Smooth muscle cell (in vitro differentiated cells): ENCODE measurements around the gene SEMA7A. TPM values are rescaled to one million over a fixed set of nuclear protein-coding genes. Genes with fewer than 3 reads are reported as not detected.

Experiments used
- DNase-seq: peaks from one replicate; lab custom pipeline; 2025; ENCODE audit not compliant: unreplicated experiment; lab: John Stamatoyannopoulos, UW
- H2AFZ ChIP-seq: fragments of 200-600 bp; sonication (generic); 2 replicates; pipeline ENCODE4 v1.6.0; 2016; ENCODE audit warnings: antibody characterized with exemption, low read depth, mild to moderate bottlenecking
- H3F3A ChIP-seq: fragments of 200-600 bp; sonication (generic); 2 replicates; pipeline ENCODE4 v1.6.0; 2017; ENCODE audit warnings: antibody characterized with exemption, low read depth
- H3K27ac ChIP-seq: fragments of 200-600 bp; sonication (generic); 2 replicates; pipeline ENCODE4 v1.5.1; 2016; ENCODE audit warnings: low read depth, mild to moderate bottlenecking
- H3K27me3 ChIP-seq: fragments of 200-600 bp; sonication (generic); 2 replicates; pipeline ENCODE4 v1.6.1; 2016; ENCODE audit warnings: low read depth, mild to moderate bottlenecking
- H3K36me3 ChIP-seq: fragments of 200-600 bp; sonication (generic); 2 replicates; pipeline ENCODE4 v1.5.1; 2016; ENCODE audit warnings: low read depth
- H3K4me1 ChIP-seq: fragments of 200-600 bp; sonication (generic); 2 replicates; pipeline ENCODE4 v1.5.1; 2016; ENCODE audit warnings: low read depth
- H3K4me2 ChIP-seq: fragments of 200-600 bp; sonication (generic); 2 replicates; pipeline ENCODE4 v1.6.0; 2016; ENCODE audit warnings: mild to moderate bottlenecking
- H3K4me3 ChIP-seq: fragments of 200-600 bp; sonication (generic); 2 replicates; pipeline ENCODE4 v1.5.1; 2016; ENCODE audit warnings: mild to moderate bottlenecking
- H3K79me2 ChIP-seq: fragments of 200-600 bp; sonication (generic); 2 replicates; pipeline ENCODE4 v1.6.0; 2016; ENCODE audit warnings: low read depth, mild to moderate bottlenecking
- H3K9ac ChIP-seq: fragments of 200-600 bp; sonication (generic); 2 replicates; pipeline ENCODE4 v1.6.0; 2016; ENCODE audit warnings: low read depth
- H3K9me3 ChIP-seq: fragments of 200-600 bp; sonication (generic); replicated peaks from 2 replicates; pipeline ENCODE4 v1.5.1; 2016; ENCODE audit warnings: low read depth
- H4K20me1 ChIP-seq: fragments of 200-600 bp; sonication (generic); 2 replicates; pipeline ENCODE4 v1.6.0; 2016; ENCODE audit warnings: low read depth
- CTCF ChIP-seq: fragments of 200-600 bp; sonication (generic); IDR thresholded peaks from 2 replicates; pipeline ENCODE4 v1.5.1; 2017; ENCODE audit warnings: borderline replicate concordance, mild to moderate bottlenecking, antibody characterized with exemption; ENCODE audit not compliant: insufficient read depth, poor library complexity, severe bottlenecking
- WGBS: methylation state at CpG from one replicate; pipeline ENCODE4 v1.1.7; 2016; ENCODE audit warnings: low lambda C conversion rate; 5-methylcytosine and 5-hydroxymethylcytosine counted together
- polyA plus RNA-seq: library from polyadenylated mRNA; unstranded; fragments of >200 nt; fragmentation: Nextera tagmentation; extraction: Ambion mirVana; gene quantifications from 2 replicates; pipeline ENCODE4 v1.2.1, GENCODE V29; 2016
- total RNA-seq: library from RNA; depleted of rRNA; stranded (reverse); fragments of >200 nt; gene quantifications from 2 replicates; pipeline ENCODE4 v1.2.3, GENCODE V29; 2014

SEMA7A gene
- total and polyA plus RNA-seq, 2 experiments from 2014 or later = 9.3 to 44.5 TPM

GRCh38 chr15:74403991-74404563 is 29.7 kb downstream of the SEMA7A start:
- peaks cover 23% of the 10 kb centered on the region for H3F3A ChIP-seq
- H3K4me2 ChIP-seq = peak overlapping the region; percentile 25
- H3K79me2 ChIP-seq = no peaks in the 10 kb centered on the region
- TF ChIP-seq CTCF = no peak
- no peaks in the 10 kb centered on the region for H3K9me3 ChIP-seq
- H3K9ac ChIP-seq = no peak overlapping the region
- no peak overlapping the region for H3K4me3 ChIP-seq
- WGBS = 66% methylated on average over 16 of the region's 16 CpGs
- no peak overlapping the region for H3K27ac ChIP-seq
- peaks cover 26% of the 10 kb centered on the region for H3K4me1 ChIP-seq
- H2AFZ ChIP-seq = no peak overlapping the region
- H3K36me3 ChIP-seq = no peaks in the 10 kb centered on the region
- H4K20me1 ChIP-seq = no peaks in the 10 kb centered on the region
- H3K27me3 ChIP-seq = no peaks in the 10 kb centered on the region
- DNase-seq = no peak

- no peak for TF ChIP-seq CTCF
- no peak for DNase-seq
- no peaks in the 10 kb centered on the region for H3K79me2 ChIP-seq
- peaks cover 26% of the 10 kb centered on the region for H3K4me1 ChIP-seq
- H3F3A ChIP-seq = peaks cover 23% of the 10 kb centered on the region
- no peaks in the 10 kb centered on the region for H3K27me3 ChIP-seq
- peak overlapping the region; percentile 25 for H3K4me2 ChIP-seq
- WGBS = 89% methylated on average over 10 of the region's 10 CpGs
- H2AFZ ChIP-seq = no peak overlapping the region
- H3K9me3 ChIP-seq = no peaks in the 10 kb centered on the region
- H3K36me3 ChIP-seq = no peaks in the 10 kb centered on the region
- no peak overlapping the region for H3K27ac ChIP-seq
- H3K9ac ChIP-seq = no peak overlapping the region
- no peak overlapping the region for H3K4me3 ChIP-seq
- no peaks in the 10 kb centered on the region for H4K20me1 ChIP-seq
These were observed 30.2 kb downstream of the SEMA7A start for GRCh38 chr15:74403588-74403919.

GRCh38 chr15:74402873-74403587 is 30.7 kb downstream of the SEMA7A start:
- H3K4me3 ChIP-seq = no peak overlapping the region
- H4K20me1 ChIP-seq = no peaks in the 10 kb centered on the region
- H3K4me2 ChIP-seq = peak overlapping the region; percentile 25
- no peaks in the 10 kb centered on the region for H3K9me3 ChIP-seq
- peaks cover 23% of the 10 kb centered on the region for H3K4me1 ChIP-seq
- no peaks in the 10 kb centered on the region for H3K36me3 ChIP-seq
- no peak overlapping the region for H3K27ac ChIP-seq
- H3K27me3 ChIP-seq = no peaks in the 10 kb centered on the region
- DNase-seq = no peak
- H3K9ac ChIP-seq = no peak overlapping the region
- no peaks in the 10 kb centered on the region for H3K79me2 ChIP-seq
- TF ChIP-seq CTCF = no peak
- H2AFZ ChIP-seq = no peak overlapping the region
- 86% methylated on average over 13 of the region's 13 CpGs for WGBS
- peaks cover 22% of the 10 kb centered on the region for H3F3A ChIP-seq

GRCh38 chr15:74402337-74402841 is 31.4 kb downstream of the SEMA7A start:
- Histone ChIP-seq H3K27ac (no peak overlapping the region), H3K4me1 (peaks cover 17% of the 10 kb centered on the region), H3K4me2 (no peak overlapping the region), H3K9ac (no peak overlapping the region), H3K36me3 (no peaks in the 10 kb centered on the region), H3F3A (peaks cover 17% of the 10 kb centered on the region), H2AFZ (no peak overlapping the region), H3K4me3 (no peak overlapping the region), H3K27me3 (no peaks in the 10 kb centered on the region), H3K9me3 (no peaks in the 10 kb centered on the region), H3K79me2 (no peaks in the 10 kb centered on the region), H4K20me1 (no peaks in the 10 kb centered on the region)
- WGBS = 90% methylated on average over 5 of the region's 5 CpGs
- no peak for DNase-seq
- TF ChIP-seq CTCF = no peak
